WTC11 (cell line): ENCODE results near the gene CNST. TPM values are rescaled to one million over a fixed set of nuclear protein-coding genes. Genes with fewer than 3 reads are reported as not detected.

ENCODE experiments used
- ATAC-seq: fragments of 200-7000 bp; cut with Tn5 transposase; 2 replicates; pipeline ENCODE4 v1.10.0; 2021; ENCODE audit warnings: mild to moderate bottlenecking, moderate library complexity
- CTCF ChIA-PET: fragments of 300-600 bp; sonication (Branson Sonifier 250); formaldehyde crosslinking; loops from one replicate; lab custom pipeline; 2021; ENCODE audit warnings: antibody characterized with exemption; lab: Charles Lee
- POLR2A ChIA-PET: fragments of 350-600 bp; sonication (Branson Sonifier 250); formaldehyde crosslinking; loops from one replicate; lab custom pipeline; 2021; ENCODE audit warnings: antibody characterized with exemption; lab: Charles Lee
- DNase-seq: peaks from one replicate; pipeline ENCODE4 v3.0.0; 2021; ENCODE audit warnings: low spot score
- H3K27ac Mint-ChIP-seq: 2 replicates; pipeline ENCODE4 v1.8.0; 2021; ENCODE audit warnings: mixed read lengths
- H3K27me3 Mint-ChIP-seq: 2 replicates; pipeline ENCODE4 v1.8.0; 2021; ENCODE audit warnings: low read depth, mild to moderate bottlenecking, moderate library complexity, mixed read lengths
- H3K36me3 Mint-ChIP-seq: 2 replicates; pipeline ENCODE4 v1.8.0; 2021; ENCODE audit warnings: mixed read lengths
- H3K4me1 Mint-ChIP-seq: 2 replicates; pipeline ENCODE4 v1.8.0; 2022; ENCODE audit warnings: mixed read lengths
- H3K4me3 Mint-ChIP-seq: 2 replicates; pipeline ENCODE4 v1.8.0; 2021; ENCODE audit warnings: mild to moderate bottlenecking, moderate library complexity, mixed read lengths
- H3K9me3 Mint-ChIP-seq: 2 replicates; pipeline ENCODE4 v1.8.0; 2021; ENCODE audit warnings: mixed read lengths
- CREB1 ChIP-seq: sonication (generic); formaldehyde crosslinking; IDR thresholded peaks from 2 replicates; pipeline ENCODE4 v1.8.0; 2023; ENCODE audit warnings: mild to moderate bottlenecking, missing genetic modification reagents
- EMX1 ChIP-seq: fragments of 250-450 bp; sonication (Bioruptor Pico); IDR thresholded peaks from 2 replicates; pipeline ENCODE4 v1.8.0; 2021; ENCODE audit warnings: mild to moderate bottlenecking
- JAZF1 ChIP-seq: fragments of 250-450 bp; sonication (Bioruptor Pico); IDR thresholded peaks from 2 replicates; pipeline ENCODE4 v1.9.0; 2021; ENCODE audit warnings: moderate library complexity, mild to moderate bottlenecking, inconsistent platforms
- KAT7 ChIP-seq: sonication (generic); formaldehyde crosslinking; IDR thresholded peaks from 2 replicates; pipeline ENCODE4 v1.8.1; 2023; ENCODE audit warnings: missing genetic modification reagents, mild to moderate bottlenecking, borderline replicate concordance
- MYBL2 ChIP-seq: sonication (generic); formaldehyde crosslinking; IDR thresholded peaks from 2 replicates; pipeline ENCODE4 v1.8.1; 2023; ENCODE audit warnings: mild to moderate bottlenecking, moderate library complexity, missing genetic modification reagents
- NR3C1 ChIP-seq: sonication (generic); formaldehyde crosslinking; conservative IDR thresholded peaks from 2 replicates; pipeline ENCODE4 v1.8.1; 2023; ENCODE audit warnings: low read depth, mild to moderate bottlenecking, missing genetic modification reagents
- ZNF263 ChIP-seq: sonication (generic); formaldehyde crosslinking; IDR thresholded peaks from 2 replicates; pipeline ENCODE4 v1.8.1; 2022; ENCODE audit warnings: low read depth, mild to moderate bottlenecking, moderate library complexity, missing genetic modification reagents
- total RNA-seq: library from RNA; stranded (reverse); gene quantifications from 3 replicates; pipeline ENCODE4 v1.2.3, GENCODE V29; 2021
- TF ChIP-seq, protein P1 (sequence below): sonication (generic); formaldehyde crosslinking; IDR thresholded peaks from 2 replicates; pipeline ENCODE4 v1.8.0; 2023; ENCODE audit warnings: missing genetic modification reagents, mild to moderate bottlenecking, borderline replicate concordance
- TF ChIP-seq, protein P2 (sequence below): fragments of 250-450 bp; sonication (Bioruptor Pico); IDR thresholded peaks from 2 replicates; pipeline ENCODE4 v1.9.0; 2021; ENCODE audit warnings: moderate library complexity, mild to moderate bottlenecking, inconsistent platforms, borderline replicate concordance
- TF ChIP-seq, protein P3 (sequence below): sonication (generic); formaldehyde crosslinking; IDR thresholded peaks from 2 replicates; pipeline ENCODE4 v1.8.0; 2023; ENCODE audit warnings: mild to moderate bottlenecking, missing genetic modification reagents
- TF ChIP-seq, protein P4 (sequence below): sonication (generic); formaldehyde crosslinking; IDR thresholded peaks from 2 replicates; pipeline ENCODE4 v1.8.1; 2023; ENCODE audit warnings: mild to moderate bottlenecking, missing genetic modification reagents, moderate library complexity
- TF ChIP-seq, protein P5 (sequence below): fragments of 250-450 bp; sonication (Bioruptor Pico); IDR thresholded peaks from 2 replicates; pipeline ENCODE4 v2.1.2; 2022; ENCODE audit warnings: mild to moderate bottlenecking, moderate library complexity
- TF ChIP-seq, protein P6 (sequence below): sonication (generic); formaldehyde crosslinking; conservative IDR thresholded peaks from 2 replicates; pipeline ENCODE4 v1.8.1; 2023; ENCODE audit warnings: mild to moderate bottlenecking, low read depth, missing genetic modification reagents, moderate library complexity

The CNST gene
- total RNA-seq, 1 experiment from 2014 or later = 18.4 TPM

DNA sequence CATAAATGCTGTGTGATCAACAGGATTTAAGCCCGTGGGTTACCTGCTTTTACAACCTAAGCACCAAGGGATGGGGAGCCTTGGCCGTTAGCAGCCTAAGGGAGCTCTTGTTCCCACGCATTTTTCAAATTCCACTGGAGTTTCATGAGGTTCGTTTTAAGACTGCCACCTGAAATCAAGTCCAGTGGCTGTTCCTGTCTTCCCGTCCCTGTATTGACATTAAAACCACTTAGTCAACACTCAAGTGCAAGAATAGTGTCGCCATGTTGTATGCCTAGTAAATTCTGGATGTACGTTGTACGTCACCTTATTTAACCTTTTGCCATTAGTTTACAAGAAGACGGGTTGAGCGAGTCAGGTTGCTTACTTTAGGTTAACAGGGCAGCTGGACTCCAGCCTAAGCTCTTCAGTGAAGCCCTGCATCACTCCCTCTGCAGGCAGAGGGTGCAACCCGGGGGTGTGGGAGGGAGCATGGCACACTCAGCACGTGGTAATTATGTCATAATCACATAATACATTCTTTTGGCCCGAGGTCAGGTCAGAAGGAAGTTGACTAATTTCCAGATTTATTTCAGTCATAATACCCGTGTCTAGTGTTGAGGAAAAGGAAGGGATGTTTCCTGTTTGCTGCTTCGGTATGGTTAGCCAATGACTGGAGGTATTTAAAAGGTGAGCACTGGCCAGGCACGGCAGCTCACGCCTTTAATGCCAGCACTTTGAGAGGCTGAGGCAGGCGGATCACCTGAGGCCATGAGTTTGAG, 42.5 kb downstream of the CNST start:
- CTCF ChIA-PET = interaction anchor here (1.3 kb wide), 1 partner anchor 11 kb away, joined by 3 read pairs; no protein-coding TSS in a partner anchor
- DNase-seq = no peak
- POLR2A ChIA-PET = no interaction called here

DNA sequence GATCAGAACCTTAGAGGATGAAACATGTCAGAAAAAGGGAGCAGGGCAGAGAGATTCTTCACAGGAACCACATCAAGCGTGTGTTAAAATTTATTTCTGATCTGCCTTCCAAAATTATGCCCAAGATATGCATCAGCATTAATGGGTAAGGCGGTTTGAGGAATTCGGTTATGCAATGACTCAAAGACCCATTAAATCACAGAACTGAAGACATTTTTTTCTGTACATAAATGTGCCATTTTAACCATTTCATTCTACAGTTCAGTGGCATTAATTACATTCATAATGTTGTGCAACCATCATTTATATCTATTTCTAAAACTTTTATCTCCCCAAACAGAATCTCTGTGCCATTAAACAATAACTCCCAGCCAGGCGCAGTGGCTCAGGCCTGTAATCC, 43.4 kb downstream of the CNST start:
- Mint-ChIP-seq H3K27me3 (no peaks in the 10 kb centered on the region), H3K4me3 (no peak overlapping the region), H3K27ac (no peak overlapping the region), H3K4me1 (peaks cover 19% of the 10 kb centered on the region), H3K9me3 (no peaks in the 10 kb centered on the region), H3K36me3 (no peaks in the 10 kb centered on the region)
- ChIA-PET POLR2A (no interaction called here), CTCF (no interaction called here)
- TF ChIP-seq CREB1 (CRISPR knock-in tag) (no peak), NR3C1 (no peak), KAT7 (CRISPR knock-in tag) (no peak), MYBL2 (no peak), JAZF1 (no peak), ZNF263 (CRISPR knock-in tag) (no peak), EMX1 (CRISPR knock-in tag) (no peak)
- TF ChIP-seq, protein P1, sequence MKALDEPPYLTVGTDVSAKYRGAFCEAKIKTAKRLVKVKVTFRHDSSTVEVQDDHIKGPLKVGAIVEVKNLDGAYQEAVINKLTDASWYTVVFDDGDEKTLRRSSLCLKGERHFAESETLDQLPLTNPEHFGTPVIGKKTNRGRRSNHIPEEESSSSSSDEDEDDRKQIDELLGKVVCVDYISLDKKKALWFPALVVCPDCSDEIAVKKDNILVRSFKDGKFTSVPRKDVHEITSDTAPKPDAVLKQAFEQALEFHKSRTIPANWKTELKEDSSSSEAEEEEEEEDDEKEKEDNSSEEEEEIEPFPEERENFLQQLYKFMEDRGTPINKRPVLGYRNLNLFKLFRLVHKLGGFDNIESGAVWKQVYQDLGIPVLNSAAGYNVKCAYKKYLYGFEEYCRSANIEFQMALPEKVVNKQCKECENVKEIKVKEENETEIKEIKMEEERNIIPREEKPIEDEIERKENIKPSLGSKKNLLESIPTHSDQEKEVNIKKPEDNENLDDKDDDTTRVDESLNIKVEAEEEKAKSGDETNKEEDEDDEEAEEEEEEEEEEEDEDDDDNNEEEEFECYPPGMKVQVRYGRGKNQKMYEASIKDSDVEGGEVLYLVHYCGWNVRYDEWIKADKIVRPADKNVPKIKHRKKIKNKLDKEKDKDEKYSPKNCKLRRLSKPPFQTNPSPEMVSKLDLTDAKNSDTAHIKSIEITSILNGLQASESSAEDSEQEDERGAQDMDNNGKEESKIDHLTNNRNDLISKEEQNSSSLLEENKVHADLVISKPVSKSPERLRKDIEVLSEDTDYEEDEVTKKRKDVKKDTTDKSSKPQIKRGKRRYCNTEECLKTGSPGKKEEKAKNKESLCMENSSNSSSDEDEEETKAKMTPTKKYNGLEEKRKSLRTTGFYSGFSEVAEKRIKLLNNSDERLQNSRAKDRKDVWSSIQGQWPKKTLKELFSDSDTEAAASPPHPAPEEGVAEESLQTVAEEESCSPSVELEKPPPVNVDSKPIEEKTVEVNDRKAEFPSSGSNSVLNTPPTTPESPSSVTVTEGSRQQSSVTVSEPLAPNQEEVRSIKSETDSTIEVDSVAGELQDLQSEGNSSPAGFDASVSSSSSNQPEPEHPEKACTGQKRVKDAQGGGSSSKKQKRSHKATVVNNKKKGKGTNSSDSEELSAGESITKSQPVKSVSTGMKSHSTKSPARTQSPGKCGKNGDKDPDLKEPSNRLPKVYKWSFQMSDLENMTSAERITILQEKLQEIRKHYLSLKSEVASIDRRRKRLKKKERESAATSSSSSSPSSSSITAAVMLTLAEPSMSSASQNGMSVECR (CRISPR knock-in tag) = no peak
- TF ChIP-seq, protein P2, sequence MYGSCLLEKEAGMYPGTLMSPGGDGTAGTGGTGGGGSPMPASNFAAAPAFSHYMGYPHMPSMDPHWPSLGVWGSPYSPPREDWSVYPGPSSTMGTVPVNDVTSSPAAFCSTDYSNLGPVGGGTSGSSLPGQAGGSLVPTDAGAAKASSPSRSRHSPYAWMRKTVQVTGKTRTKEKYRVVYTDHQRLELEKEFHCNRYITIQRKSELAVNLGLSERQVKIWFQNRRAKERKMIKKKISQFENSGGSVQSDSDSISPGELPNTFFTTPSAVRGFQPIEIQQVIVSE (CRISPR knock-in tag) = no peak
- TF ChIP-seq, protein P3, sequence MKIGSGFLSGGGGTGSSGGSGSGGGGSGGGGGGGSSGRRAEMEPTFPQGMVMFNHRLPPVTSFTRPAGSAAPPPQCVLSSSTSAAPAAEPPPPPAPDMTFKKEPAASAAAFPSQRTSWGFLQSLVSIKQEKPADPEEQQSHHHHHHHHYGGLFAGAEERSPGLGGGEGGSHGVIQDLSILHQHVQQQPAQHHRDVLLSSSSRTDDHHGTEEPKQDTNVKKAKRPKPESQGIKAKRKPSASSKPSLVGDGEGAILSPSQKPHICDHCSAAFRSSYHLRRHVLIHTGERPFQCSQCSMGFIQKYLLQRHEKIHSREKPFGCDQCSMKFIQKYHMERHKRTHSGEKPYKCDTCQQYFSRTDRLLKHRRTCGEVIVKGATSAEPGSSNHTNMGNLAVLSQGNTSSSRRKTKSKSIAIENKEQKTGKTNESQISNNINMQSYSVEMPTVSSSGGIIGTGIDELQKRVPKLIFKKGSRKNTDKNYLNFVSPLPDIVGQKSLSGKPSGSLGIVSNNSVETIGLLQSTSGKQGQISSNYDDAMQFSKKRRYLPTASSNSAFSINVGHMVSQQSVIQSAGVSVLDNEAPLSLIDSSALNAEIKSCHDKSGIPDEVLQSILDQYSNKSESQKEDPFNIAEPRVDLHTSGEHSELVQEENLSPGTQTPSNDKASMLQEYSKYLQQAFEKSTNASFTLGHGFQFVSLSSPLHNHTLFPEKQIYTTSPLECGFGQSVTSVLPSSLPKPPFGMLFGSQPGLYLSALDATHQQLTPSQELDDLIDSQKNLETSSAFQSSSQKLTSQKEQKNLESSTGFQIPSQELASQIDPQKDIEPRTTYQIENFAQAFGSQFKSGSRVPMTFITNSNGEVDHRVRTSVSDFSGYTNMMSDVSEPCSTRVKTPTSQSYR (CRISPR knock-in tag) = no peak
- TF ChIP-seq, protein P4, sequence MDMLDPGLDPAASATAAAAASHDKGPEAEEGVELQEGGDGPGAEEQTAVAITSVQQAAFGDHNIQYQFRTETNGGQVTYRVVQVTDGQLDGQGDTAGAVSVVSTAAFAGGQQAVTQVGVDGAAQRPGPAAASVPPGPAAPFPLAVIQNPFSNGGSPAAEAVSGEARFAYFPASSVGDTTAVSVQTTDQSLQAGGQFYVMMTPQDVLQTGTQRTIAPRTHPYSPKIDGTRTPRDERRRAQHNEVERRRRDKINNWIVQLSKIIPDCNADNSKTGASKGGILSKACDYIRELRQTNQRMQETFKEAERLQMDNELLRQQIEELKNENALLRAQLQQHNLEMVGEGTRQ (CRISPR knock-in tag) = no peak
- TF ChIP-seq, protein P5, sequence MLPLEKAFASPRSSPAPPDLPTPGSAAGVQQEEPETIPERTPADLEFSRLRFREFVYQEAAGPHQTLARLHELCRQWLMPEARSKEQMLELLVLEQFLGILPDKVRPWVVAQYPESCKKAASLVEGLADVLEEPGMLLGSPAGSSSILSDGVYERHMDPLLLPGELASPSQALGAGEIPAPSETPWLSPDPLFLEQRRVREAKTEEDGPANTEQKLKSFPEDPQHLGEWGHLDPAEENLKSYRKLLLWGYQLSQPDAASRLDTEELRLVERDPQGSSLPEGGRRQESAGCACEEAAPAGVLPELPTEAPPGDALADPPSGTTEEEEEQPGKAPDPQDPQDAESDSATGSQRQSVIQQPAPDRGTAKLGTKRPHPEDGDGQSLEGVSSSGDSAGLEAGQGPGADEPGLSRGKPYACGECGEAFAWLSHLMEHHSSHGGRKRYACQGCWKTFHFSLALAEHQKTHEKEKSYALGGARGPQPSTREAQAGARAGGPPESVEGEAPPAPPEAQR (CRISPR knock-in tag) = no peak
- TF ChIP-seq, protein P6, sequence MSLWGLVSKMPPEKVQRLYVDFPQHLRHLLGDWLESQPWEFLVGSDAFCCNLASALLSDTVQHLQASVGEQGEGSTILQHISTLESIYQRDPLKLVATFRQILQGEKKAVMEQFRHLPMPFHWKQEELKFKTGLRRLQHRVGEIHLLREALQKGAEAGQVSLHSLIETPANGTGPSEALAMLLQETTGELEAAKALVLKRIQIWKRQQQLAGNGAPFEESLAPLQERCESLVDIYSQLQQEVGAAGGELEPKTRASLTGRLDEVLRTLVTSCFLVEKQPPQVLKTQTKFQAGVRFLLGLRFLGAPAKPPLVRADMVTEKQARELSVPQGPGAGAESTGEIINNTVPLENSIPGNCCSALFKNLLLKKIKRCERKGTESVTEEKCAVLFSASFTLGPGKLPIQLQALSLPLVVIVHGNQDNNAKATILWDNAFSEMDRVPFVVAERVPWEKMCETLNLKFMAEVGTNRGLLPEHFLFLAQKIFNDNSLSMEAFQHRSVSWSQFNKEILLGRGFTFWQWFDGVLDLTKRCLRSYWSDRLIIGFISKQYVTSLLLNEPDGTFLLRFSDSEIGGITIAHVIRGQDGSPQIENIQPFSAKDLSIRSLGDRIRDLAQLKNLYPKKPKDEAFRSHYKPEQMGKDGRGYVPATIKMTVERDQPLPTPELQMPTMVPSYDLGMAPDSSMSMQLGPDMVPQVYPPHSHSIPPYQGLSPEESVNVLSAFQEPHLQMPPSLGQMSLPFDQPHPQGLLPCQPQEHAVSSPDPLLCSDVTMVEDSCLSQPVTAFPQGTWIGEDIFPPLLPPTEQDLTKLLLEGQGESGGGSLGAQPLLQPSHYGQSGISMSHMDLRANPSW (CRISPR knock-in tag) = no peak
- DNase-seq (no peak), ATAC-seq (no peak)

More for the DNA sequence above, 42.5 kb downstream of the CNST start:
- H3K36me3 Mint-ChIP-seq = no peaks in the 10 kb centered on the region
- TF ChIP-seq NR3C1 = no peak
- H3K27me3 Mint-ChIP-seq = no peaks in the 10 kb centered on the region
- H3K9me3 Mint-ChIP-seq = no peaks in the 10 kb centered on the region
- peaks cover 19% of the 10 kb centered on the region for H3K4me1 Mint-ChIP-seq
- peak; percentile 66 for ATAC-seq
- no peak overlapping the region for H3K4me3 Mint-ChIP-seq
- peak overlapping the region; percentile 17; the same call in 1 of the 2 replicates for H3K27ac Mint-ChIP-seq
